Nucleus accumbens (tissue), 56 donors: ENCODE measurements around the gene OSBPL7.
A peak's percentile ranks its signal among the peaks of the same experiment; 100 is the strongest.
"Not testable (repeated sequence)": the region's sequence is repeated elsewhere in the genome, so short reads cannot be mapped to it uniquely, and the experiment has no call there.

Source experiments
- DNase-seq, 56 donors: peaks; one replicate each; lab custom pipeline; 2025; lab: John Stamatoyannopoulos, UW

OSBPL7 gene

DNA sequence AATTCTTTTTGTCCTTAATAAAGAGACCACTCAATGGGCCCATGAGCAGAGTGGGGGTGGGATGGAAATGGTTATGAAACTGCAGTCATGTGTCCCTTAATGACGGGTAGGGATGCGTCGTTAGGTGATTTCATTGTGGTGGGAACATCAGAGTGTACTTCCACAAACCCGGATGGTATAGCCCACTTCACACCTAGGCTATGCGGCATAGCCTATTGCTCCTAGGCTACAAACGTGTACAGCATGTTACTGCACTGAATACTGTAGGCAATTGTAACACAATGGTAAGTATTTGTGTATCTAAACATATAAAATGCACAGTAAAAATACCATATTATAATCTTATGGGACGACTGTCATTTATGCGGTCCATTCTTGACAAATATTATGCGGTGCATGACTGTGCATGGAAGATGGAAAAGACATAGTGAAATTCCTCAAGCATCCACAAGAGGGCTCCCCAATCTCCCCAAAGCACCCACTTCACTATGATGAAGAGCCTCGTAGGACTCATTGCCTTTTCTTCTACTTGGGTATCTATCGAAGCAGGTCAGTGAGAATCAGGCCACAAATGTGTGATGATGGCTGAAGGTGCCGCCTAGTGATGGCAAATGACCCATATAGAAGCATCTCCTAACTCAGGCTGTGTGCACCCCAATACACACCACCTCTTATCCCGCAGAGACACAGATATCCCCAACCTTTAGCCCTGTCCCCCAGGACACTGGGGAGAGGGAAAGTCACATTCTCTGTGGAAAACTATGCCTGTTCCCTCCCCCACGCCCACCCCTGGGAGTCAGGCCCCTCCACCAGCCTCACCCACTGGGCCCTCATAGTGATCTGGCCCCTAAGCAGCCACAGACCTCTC is 45.0 kb downstream of the OSBPL7 start:
- DNase-seq: peak in 1 of 56 donors; percentile 2

DNA sequence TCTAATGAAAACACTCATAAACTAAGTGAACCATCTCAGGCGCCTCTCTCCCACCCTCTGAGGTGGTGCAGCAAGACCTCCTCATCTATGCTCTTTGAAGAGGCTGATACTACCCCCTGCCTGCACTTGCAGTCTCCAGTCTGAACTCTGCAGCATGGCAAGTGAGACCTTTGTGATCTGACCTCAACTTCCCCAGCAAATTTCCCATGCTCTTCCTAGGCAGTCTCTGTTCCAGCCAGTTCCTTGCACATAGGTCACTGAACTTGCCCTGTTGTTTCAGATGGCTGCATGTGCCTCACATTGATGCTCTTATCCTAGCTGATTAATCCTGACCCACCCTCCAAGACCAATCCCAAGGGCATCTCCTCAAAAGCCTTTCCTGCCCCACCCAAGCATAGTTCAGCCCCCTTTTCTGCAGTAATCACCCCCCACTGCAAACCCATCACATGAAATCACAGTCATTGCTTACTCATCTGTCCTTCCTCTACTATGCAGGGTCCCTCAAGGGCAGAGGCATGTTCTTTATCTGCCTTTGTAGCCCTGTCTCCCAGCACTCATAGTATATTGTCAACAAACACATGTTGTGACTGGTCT is 46.5 kb downstream of the OSBPL7 start:
- no peak for DNase-seq

DNA sequence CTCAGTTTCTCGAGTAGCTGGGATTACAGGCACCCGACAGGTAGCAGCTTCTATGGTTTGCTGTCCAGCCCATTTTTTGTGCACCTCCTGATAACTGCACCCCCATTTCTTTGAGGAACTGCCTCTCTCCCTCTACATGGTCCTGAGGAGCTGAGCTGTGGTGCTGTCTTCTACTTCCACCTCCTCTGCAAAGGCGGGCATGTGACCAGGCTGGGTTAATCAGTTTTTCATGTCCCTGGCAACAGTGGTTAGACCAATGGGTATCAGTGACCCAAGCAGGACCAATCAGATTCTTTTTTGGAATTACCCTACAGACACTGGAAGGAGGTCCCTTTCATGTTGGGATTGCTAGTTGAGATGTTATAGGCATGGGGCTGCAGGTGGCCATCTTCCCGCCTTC is 47.3 kb downstream of the OSBPL7 start:
- no peak for DNase-seq

DNA sequence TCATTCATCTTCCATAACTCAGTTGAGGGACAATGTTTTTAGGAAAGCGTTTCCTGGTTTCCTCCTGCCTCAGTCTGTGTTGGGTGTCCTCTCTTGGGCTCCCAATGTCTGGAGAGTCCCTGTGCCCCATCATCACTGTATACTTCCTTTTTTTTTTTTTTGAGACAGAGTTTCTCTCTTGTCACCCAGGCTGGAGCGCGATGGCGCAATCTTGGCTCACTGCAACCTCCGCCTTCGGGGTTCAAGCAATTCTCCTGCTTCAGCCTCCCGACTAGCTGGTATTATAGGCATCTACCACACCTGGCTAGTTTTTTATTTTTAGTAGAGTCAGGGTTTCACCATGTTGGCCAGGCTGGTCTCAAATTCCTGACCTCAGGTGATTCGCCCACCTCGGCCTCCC is 47.9 kb downstream of the OSBPL7 start:
- not testable (repeated sequence) for DNase-seq

DNA sequence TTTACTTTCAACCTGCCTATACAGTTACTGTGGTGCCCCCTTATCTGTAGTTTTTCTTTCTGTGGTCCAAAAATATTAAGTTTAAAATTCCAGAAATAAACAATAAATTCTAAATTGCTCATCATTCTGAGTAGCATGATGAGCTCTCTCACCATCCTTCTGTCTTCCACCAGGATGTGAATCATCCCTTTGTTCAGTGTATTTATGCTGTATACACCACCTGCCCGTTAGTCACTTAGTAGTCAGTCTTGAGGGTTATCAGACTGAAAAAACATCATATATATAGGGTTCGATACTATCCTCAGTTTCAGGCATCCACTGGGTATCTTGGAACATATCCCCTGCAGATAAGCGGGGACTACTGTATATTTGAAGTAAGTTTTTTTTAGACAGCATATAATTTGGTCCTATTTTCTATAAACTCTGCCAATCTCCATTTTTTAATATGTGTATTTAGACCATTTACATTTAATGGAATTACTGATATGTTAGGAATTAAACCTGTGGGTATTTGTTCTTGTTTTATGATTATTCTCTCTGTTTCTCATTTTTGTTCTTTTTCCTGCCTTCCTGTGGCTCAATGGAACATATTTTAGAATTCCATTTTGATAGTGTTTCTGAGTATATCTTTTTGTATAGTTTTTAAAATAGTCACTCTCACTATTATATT is 57.5 kb downstream of the OSBPL7 start:
- DNase-seq: no peak

DNA sequence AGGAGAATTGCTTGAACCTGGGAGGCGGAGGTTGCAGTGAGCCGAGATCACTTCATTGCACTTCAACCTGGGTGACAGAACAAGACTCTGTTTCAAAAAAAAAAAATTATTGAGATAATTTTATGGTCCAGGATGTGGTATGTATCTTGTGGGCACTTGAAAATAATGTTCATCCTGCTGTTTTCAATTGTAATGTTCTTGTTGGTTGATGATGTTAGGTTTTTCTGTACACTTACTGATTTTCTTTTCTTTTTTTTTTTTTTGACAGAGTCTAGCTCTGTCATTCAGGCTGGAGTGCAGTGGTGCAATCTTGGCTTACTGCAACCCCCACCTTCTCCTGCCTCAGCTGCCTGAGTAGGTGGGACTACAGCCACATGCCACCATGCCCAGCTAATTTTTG is 58.9 kb downstream of the OSBPL7 start:
- no peak for DNase-seq

DNA sequence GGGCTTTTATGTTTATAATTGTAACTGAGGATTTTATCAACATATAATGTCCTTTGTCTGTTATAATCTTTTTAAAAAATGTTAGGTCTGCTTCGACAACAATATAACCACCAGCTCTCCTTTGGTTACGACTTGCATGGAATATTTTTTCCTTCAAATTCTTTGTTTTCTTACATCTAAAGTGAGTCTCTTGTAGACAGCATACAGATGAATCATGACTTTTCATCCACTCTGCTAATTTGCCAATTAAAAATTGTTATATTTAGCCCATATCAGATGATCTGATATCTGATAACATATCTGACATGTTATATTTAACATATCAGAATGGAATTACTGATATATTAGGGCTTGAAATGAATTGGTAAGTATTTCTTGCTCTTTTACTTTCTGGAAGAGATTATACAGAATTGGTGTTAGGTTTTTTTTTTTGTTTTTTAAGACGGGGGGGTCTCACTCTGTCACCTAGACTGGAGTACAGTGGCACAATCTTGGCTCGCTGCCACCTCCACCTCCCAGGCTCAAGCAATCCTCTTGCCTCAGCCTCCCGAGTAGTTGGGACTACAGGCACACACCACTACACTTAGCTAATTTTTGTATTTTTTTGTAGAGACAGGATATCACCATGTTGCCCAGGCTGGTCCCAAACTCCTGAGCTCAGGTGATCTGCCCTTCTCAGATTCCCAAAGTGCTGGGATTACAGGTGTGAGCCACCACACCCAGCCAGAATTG is 61.0 kb downstream of the OSBPL7 start:
- no peak for DNase-seq

DNA sequence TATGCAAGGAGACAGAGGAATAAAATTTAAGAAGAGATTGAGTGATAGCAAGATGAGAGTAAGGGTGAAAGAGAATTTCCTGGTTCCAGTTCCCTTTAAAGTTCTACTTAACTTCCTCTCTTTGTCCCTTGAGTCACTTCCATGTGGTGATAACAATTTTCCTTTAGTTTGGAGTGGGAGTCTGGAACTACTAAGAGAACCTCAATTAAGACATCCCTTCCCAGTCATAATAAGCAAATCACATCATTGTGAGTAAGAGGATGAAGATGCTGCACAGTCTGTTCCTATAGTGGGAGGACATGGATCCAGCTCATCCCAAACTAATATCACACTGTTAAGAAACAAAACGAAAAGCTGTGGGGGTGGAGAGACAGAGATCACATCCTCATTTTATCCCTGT is 64.2 kb downstream of the OSBPL7 start:
- no peak for DNase-seq
